GM23338 (cell line): ENCODE measurements around the gene NYAP2. TPM values are rescaled to one million over a fixed set of nuclear protein-coding genes. Genes with fewer than 3 reads are reported as not detected.

Source experiments
- ATAC-seq: fragments of 200-7000 bp; cut with Tn5 transposase; 3 replicates; pipeline ENCODE4 v1.9.1; 2020
- DNase-seq: peaks from one replicate; pipeline ENCODE4 v3.0.0-alpha.2; 2015; ENCODE audit warnings: low spot score
- H2AFZ ChIP-seq: fragments of 200-600 bp; sonication (generic); 2 replicates; pipeline ENCODE4 v1.8.0; 2016; ENCODE audit warnings: antibody characterized with exemption, mild to moderate bottlenecking, moderate library complexity
- H3F3A ChIP-seq: fragments of 200-600 bp; sonication (generic); replicated peaks from 2 replicates; pipeline ENCODE4 v1.8.0; 2017; ENCODE audit warnings: antibody characterized with exemption, mixed run types, low read depth
- H3K27ac ChIP-seq: fragments of 200-600 bp; sonication (generic); 2 replicates; pipeline ENCODE4 v1.6.1; 2016; ENCODE audit warnings: low read depth
- H3K27me3 ChIP-seq: fragments of 200-600 bp; sonication (generic); 2 replicates; pipeline ENCODE4 v1.8.0; 2016; ENCODE audit warnings: mild to moderate bottlenecking, mixed run types, moderate library complexity; ENCODE audit not compliant: insufficient read depth
- H3K36me3 ChIP-seq: fragments of 200-600 bp; sonication (generic); 2 replicates; pipeline ENCODE4 v1.8.0; 2016; ENCODE audit warnings: mild to moderate bottlenecking; ENCODE audit not compliant: insufficient read depth
- H3K4me1 ChIP-seq: fragments of 200-600 bp; sonication (generic); 2 replicates; pipeline ENCODE4 v1.8.0; 2016; ENCODE audit warnings: mild to moderate bottlenecking, moderate library complexity; ENCODE audit not compliant: insufficient read depth
- H3K4me2 ChIP-seq: fragments of 200-600 bp; sonication (generic); 2 replicates; pipeline ENCODE4 v1.7.1; 2017; ENCODE audit warnings: mixed run types
- H3K4me3 ChIP-seq: fragments of 200-600 bp; sonication (generic); 2 replicates; pipeline ENCODE4 v1.6.1; 2016; ENCODE audit warnings: mixed run types
- H3K79me2 ChIP-seq: fragments of 200-600 bp; sonication (generic); replicated peaks from 2 replicates; pipeline ENCODE4 v1.8.0; 2017; ENCODE audit warnings: mild to moderate bottlenecking; ENCODE audit not compliant: insufficient read depth
- H3K9me2 ChIP-seq: fragments of 200-600 bp; sonication (generic); 2 replicates; pipeline ENCODE4 v1.8.0; 2017; ENCODE audit not compliant: insufficient read depth
- H4K20me1 ChIP-seq: fragments of 200-600 bp; sonication (generic); replicated peaks from 2 replicates; pipeline ENCODE4 v1.8.0; 2017; ENCODE audit warnings: mild to moderate bottlenecking; ENCODE audit not compliant: insufficient read depth
- H3K27ac Mint-ChIP-seq: 2 replicates; pipeline ENCODE4 v1.8.0; 2020; ENCODE audit warnings: inconsistent platforms, mild to moderate bottlenecking, moderate library complexity, mixed read lengths
- H3K27me3 Mint-ChIP-seq: 3 replicates; pipeline ENCODE4 v1.8.0; 2022; ENCODE audit warnings: low read depth, mild to moderate bottlenecking, moderate library complexity, mixed read lengths, inconsistent platforms; ENCODE audit not compliant: insufficient read depth, poor library complexity
- H3K36me3 Mint-ChIP-seq: 3 replicates; pipeline ENCODE4 v1.8.0; 2021; ENCODE audit warnings: low read depth, mild to moderate bottlenecking, inconsistent platforms, moderate library complexity, mixed read lengths
- H3K4me1 Mint-ChIP-seq: 3 replicates; pipeline ENCODE4 v1.8.0; 2020; ENCODE audit warnings: mild to moderate bottlenecking, inconsistent platforms, mixed read lengths
- H3K4me3 Mint-ChIP-seq: 3 replicates; pipeline ENCODE4 v1.8.0; 2021; ENCODE audit warnings: moderate library complexity, mild to moderate bottlenecking, inconsistent platforms, mixed read lengths
- H3K9me3 Mint-ChIP-seq: 3 replicates; pipeline ENCODE4 v1.8.0; 2020; ENCODE audit warnings: moderate library complexity, mild to moderate bottlenecking, inconsistent platforms, mixed read lengths
- CREB1 ChIP-seq: fragments of 250-450 bp; sonication (Bioruptor Pico); IDR thresholded peaks from 2 replicates; pipeline ENCODE4 v1.5.0; 2020; ENCODE audit warnings: low read depth, mild to moderate bottlenecking, moderate library complexity
- EZH2 ChIP-seq: fragments of 200-600 bp; sonication (generic); IDR thresholded peaks from one replicate; pipeline ENCODE4 v1.8.0; 2017; ENCODE audit warnings: antibody characterized with exemption, mild to moderate bottlenecking, low read depth; ENCODE audit not compliant: unreplicated experiment
- NANOG ChIP-seq: IDR thresholded peaks from 2 replicates; pipeline ENCODE4 v1.6.1; 2016; ENCODE audit warnings: antibody characterized with exemption, borderline replicate concordance
- POLR2AphosphoS5 ChIP-seq: IDR thresholded peaks from 2 replicates; pipeline ENCODE4 v1.6.1; 2016; ENCODE audit warnings: antibody characterized with exemption, low read depth
- STAT1 ChIP-seq: IDR thresholded peaks from one replicate; pipeline ENCODE4 v1.6.1; 2016; ENCODE audit warnings: antibody characterized with exemption; ENCODE audit not compliant: unreplicated experiment
- ZNF114 ChIP-seq: fragments of 250-450 bp; sonication (Bioruptor Pico); IDR thresholded peaks from 2 replicates; pipeline ENCODE4 v1.5.0; 2020; ENCODE audit warnings: mild to moderate bottlenecking, moderate library complexity
- ZNF331 ChIP-seq: fragments of 250-450 bp; sonication (Bioruptor Pico); IDR thresholded peaks from 2 replicates; pipeline ENCODE4 v1.5.0; 2020; ENCODE audit warnings: low read depth, mild to moderate bottlenecking, moderate library complexity
- polyA plus RNA-seq: library from polyadenylated mRNA; unstranded; fragments of >200 nt; fragmentation: Nextera tagmentation; extraction: Ambion mirVana; gene quantifications from 2 replicates; pipeline ENCODE4 v1.2.1, GENCODE V29; 2016
- total RNA-seq: library from RNA; depleted of rRNA; stranded (reverse); fragments of >200 nt; shearing (Covaris generic); gene quantifications from 2 replicates; pipeline ENCODE4 v1.2.3, GENCODE V29; 2014
- TF ChIP-seq, protein P1 (sequence below): IDR thresholded peaks from one replicate; pipeline ENCODE4 v1.6.1; 2018; ENCODE audit warnings: antibody characterized with exemption; ENCODE audit not compliant: unreplicated experiment
- TF ChIP-seq, protein P2 (sequence below): IDR thresholded peaks from 2 replicates; pipeline ENCODE4 v1.6.1; 2016; ENCODE audit warnings: antibody characterized with exemption
- TF ChIP-seq, protein P3 (sequence below): fragments of 250-450 bp; sonication (Bioruptor Pico); IDR thresholded peaks from 2 replicates; pipeline ENCODE4 v1.5.0; 2020; ENCODE audit warnings: mild to moderate bottlenecking, moderate library complexity

NYAP2 gene
- total and polyA plus RNA-seq, 2 experiments from 2014 or later: not detected

DNA sequence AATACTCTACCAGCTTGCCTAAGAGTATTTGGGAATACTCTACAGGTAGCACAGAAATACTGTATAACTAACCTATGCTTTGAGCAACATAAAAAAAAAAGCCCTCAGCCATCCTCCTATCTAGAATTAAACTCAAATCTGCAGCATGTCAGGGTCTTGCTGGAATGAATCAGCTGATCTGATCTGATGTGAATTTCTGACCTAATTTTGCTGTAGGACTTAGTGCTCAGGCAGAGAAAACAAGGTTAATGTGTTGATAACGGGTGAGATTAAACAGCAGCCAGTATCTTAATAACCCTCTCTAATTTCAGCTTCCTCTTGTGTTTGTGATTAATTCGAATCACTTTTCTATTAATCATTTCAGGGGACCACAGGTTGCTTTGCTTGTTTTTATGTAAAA, 16.3 kb downstream of the NYAP2 start (continued):
- TF ChIP-seq, protein P1, sequence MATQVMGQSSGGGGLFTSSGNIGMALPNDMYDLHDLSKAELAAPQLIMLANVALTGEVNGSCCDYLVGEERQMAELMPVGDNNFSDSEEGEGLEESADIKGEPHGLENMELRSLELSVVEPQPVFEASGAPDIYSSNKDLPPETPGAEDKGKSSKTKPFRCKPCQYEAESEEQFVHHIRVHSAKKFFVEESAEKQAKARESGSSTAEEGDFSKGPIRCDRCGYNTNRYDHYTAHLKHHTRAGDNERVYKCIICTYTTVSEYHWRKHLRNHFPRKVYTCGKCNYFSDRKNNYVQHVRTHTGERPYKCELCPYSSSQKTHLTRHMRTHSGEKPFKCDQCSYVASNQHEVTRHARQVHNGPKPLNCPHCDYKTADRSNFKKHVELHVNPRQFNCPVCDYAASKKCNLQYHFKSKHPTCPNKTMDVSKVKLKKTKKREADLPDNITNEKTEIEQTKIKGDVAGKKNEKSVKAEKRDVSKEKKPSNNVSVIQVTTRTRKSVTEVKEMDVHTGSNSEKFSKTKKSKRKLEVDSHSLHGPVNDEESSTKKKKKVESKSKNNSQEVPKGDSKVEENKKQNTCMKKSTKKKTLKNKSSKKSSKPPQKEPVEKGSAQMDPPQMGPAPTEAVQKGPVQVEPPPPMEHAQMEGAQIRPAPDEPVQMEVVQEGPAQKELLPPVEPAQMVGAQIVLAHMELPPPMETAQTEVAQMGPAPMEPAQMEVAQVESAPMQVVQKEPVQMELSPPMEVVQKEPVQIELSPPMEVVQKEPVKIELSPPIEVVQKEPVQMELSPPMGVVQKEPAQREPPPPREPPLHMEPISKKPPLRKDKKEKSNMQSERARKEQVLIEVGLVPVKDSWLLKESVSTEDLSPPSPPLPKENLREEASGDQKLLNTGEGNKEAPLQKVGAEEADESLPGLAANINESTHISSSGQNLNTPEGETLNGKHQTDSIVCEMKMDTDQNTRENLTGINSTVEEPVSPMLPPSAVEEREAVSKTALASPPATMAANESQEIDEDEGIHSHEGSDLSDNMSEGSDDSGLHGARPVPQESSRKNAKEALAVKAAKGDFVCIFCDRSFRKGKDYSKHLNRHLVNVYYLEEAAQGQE: no peak

DNA sequence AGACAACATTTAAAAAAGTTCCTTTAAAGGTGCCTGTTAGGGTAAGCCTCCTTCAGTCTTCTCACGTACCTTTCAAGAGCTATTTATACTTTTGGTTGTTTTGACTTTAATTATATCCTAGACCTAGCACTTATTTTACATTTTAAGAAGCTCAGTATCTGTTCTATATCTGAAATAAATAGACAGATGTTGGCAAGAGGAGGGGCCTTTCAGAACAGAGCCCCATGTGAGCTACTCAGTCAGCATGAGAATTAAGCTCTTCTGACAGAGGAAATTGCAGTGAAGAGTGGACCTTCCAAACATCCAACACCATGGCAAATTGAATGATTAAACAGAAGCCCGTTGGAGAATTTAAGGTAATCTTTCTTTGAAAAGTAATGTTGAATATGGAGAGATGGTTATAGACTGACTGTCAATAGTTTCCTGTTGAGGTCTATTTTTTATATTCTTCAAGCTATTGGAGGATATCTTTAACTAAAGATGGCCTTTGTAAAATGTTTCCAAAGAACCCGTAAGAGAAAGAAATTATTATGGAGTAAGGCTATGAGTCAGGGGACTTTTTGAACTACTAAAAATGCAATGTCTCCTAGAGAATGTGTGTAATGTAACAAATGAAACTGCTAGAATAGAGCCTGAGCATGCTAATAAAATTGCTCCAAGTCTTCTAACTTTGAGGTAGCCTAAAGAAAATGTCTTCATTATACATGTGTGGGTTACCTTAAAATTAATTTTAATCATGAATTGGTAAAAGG, 17.3 kb downstream of the NYAP2 start:
- Histone ChIP-seq H3K4me1 (no peaks in the 10 kb centered on the region), H3K27ac (no peak overlapping the region), H3K27me3 (no peaks in the 10 kb centered on the region), H3K9me2 (no peaks in the 10 kb centered on the region), H3K4me2 (no peak overlapping the region), H3F3A (no peaks in the 10 kb centered on the region), H3K4me3 (no peak overlapping the region), H4K20me1 (no peaks in the 10 kb centered on the region), H2AFZ (no peak overlapping the region), H3K36me3 (no peaks in the 10 kb centered on the region), H3K79me2 (no peaks in the 10 kb centered on the region)
- H3K36me3 Mint-ChIP-seq: no peaks in the 10 kb centered on the region
- no peaks in the 10 kb centered on the region for H3K27me3 Mint-ChIP-seq
- ATAC-seq: no peak
- no peak overlapping the region for H3K27ac Mint-ChIP-seq
- DNase-seq: no peak
- H3K4me3 Mint-ChIP-seq: no peak overlapping the region
- H3K9me3 Mint-ChIP-seq: no peaks in the 10 kb centered on the region
- no peaks in the 10 kb centered on the region for H3K4me1 Mint-ChIP-seq
- no peak for TF ChIP-seq ZNF331 (CRISPR knock-in tag)
- TF ChIP-seq STAT1: no peak
- no peak for TF ChIP-seq NANOG
- no peak for TF ChIP-seq POLR2AphosphoS5
- TF ChIP-seq, protein P2, sequence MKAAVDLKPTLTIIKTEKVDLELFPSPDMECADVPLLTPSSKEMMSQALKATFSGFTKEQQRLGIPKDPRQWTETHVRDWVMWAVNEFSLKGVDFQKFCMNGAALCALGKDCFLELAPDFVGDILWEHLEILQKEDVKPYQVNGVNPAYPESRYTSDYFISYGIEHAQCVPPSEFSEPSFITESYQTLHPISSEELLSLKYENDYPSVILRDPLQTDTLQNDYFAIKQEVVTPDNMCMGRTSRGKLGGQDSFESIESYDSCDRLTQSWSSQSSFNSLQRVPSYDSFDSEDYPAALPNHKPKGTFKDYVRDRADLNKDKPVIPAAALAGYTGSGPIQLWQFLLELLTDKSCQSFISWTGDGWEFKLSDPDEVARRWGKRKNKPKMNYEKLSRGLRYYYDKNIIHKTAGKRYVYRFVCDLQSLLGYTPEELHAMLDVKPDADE: no peak
- TF ChIP-seq, protein P1: no peak
- TF ChIP-seq ZNF114: no peak
- TF ChIP-seq, protein P3, sequence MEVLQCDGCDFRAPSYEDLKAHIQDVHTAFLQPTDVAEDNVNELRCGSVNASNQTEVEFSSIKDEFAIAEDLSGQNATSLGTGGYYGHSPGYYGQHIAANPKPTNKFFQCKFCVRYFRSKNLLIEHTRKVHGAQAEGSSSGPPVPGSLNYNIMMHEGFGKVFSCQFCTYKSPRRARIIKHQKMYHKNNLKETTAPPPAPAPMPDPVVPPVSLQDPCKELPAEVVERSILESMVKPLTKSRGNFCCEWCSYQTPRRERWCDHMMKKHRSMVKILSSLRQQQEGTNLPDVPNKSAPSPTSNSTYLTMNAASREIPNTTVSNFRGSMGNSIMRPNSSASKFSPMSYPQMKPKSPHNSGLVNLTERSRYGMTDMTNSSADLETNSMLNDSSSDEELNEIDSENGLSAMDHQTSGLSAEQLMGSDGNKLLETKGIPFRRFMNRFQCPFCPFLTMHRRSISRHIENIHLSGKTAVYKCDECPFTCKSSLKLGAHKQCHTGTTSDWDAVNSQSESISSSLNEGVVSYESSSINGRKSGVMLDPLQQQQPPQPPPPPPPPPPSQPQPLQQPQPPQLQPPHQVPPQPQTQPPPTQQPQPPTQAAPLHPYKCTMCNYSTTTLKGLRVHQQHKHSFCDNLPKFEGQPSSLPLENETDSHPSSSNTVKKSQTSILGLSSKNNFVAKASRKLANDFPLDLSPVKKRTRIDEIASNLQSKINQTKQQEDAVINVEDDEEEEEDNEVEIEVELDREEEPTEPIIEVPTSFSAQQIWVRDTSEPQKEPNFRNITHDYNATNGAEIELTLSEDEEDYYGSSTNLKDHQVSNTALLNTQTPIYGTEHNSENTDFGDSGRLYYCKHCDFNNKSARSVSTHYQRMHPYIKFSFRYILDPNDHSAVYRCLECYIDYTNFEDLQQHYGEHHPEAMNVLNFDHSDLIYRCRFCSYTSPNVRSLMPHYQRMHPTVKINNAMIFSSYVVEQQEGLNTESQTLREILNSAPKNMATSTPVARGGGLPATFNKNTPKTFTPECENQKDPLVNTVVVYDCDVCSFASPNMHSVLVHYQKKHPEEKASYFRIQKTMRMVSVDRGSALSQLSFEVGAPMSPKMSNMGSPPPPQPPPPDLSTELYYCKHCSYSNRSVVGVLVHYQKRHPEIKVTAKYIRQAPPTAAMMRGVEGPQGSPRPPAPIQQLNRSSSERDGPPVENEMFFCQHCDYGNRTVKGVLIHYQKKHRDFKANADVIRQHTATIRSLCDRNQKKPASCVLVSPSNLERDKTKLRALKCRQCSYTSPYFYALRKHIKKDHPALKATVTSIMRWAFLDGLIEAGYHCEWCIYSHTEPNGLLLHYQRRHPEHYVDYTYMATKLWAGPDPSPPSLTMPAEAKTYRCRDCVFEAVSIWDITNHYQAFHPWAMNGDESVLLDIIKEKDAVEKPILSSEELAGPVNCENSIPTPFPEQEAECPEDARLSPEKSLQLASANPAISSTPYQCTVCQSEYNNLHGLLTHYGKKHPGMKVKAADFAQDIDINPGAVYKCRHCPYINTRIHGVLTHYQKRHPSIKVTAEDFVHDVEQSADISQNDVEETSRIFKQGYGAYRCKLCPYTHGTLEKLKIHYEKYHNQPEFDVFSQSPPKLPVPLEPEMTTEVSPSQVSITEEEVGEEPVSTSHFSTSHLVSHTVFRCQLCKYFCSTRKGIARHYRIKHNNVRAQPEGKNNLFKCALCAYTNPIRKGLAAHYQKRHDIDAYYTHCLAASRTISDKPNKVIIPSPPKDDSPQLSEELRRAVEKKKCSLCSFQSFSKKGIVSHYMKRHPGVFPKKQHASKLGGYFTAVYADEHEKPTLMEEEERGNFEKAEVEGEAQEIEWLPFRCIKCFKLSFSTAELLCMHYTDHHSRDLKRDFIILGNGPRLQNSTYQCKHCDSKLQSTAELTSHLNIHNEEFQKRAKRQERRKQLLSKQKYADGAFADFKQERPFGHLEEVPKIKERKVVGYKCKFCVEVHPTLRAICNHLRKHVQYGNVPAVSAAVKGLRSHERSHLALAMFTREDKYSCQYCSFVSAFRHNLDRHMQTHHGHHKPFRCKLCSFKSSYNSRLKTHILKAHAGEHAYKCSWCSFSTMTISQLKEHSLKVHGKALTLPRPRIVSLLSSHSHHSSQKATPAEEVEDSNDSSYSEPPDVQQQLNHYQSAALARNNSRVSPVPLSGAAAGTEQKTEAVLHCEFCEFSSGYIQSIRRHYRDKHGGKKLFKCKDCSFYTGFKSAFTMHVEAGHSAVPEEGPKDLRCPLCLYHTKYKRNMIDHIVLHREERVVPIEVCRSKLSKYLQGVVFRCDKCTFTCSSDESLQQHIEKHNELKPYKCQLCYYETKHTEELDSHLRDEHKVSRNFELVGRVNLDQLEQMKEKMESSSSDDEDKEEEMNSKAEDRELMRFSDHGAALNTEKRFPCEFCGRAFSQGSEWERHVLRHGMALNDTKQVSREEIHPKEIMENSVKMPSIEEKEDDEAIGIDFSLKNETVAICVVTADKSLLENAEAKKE (CRISPR knock-in tag): no peak
- no peak for TF ChIP-seq EZH2
- TF ChIP-seq CREB1 (CRISPR knock-in tag): no peak
